BLaER1 treated with 17β-estradiol and CSF1 and Interleukin-3, amounts not matched to agents 10 nM and 100 nM (cell line): ENCODE data around the gene GMNC.
A peak's percentile ranks its signal among the peaks of the same experiment; 100 is the strongest.

ENCODE experiments used
- H3K27ac ChIP-seq, 11 experiments: shearing (Covaris generic); formaldehyde crosslinking; 2 replicates each; pipeline ENCODE4 v1.8.1; 2022
- H3K27me3 ChIP-seq, 11 experiments: shearing (Covaris generic); formaldehyde crosslinking; 2 replicates each; pipeline ENCODE4 v1.8.1; 2022
- H3K36me3 ChIP-seq, 11 experiments: shearing (Covaris generic); formaldehyde crosslinking; 2 replicates each; pipeline ENCODE4 v1.8.1; 2022
- H3K4me1 ChIP-seq, 10 experiments: shearing (Covaris generic); formaldehyde crosslinking; 2 replicates each; pipeline ENCODE4 v1.8.1; 2022
- H3K4me2 ChIP-seq, 11 experiments: shearing (Covaris generic); formaldehyde crosslinking; 2 replicates each; pipeline ENCODE4 v1.8.1; 2022
- H3K4me3 ChIP-seq, 10 experiments: shearing (Covaris generic); formaldehyde crosslinking; 2 replicates each; pipeline ENCODE4 v1.8.1; 2022
- H3K9ac ChIP-seq, 11 experiments: shearing (Covaris generic); formaldehyde crosslinking; 2 replicates each; pipeline ENCODE4 v1.8.1; 2022
- H3K9me3 ChIP-seq, 11 experiments: shearing (Covaris generic); formaldehyde crosslinking; replicated peaks in 1 of 11; 2 replicates each; pipeline ENCODE4 v1.8.1; 2022
- H4K20me1 ChIP-seq, 11 experiments: shearing (Covaris generic); formaldehyde crosslinking; 2 replicates each; pipeline ENCODE4 v1.8.1; 2022
- Cebpa-rat ChIP-seq, 11 experiments: shearing (Covaris generic); IDR thresholded peaks; 2 replicates each; pipeline ENCODE4 v1.8.1; 2022

GMNC gene

GRCh38 chr3:190862209-190863118 is at the start of gene GMNC:
Gene GMNC, minus strand, starts transcription at chr3:190862694. Its CDS starts 79 bp downstream, at chr3:190862615.
- H3K27me3 ChIP-seq, result no peaks in the 10 kb centered on the region
- no peaks in the 10 kb centered on the region for H4K20me1 ChIP-seq
- H3K36me3 ChIP-seq, result no peaks in the 10 kb centered on the region
- peaks cover 0 to 7% (median 4%) of the 10 kb centered on the region in 11 experiments; a peak in 7 of 22 replicates for H3K9me3 ChIP-seq
- no peak within 1 kb of the TSS for H3K4me3 ChIP-seq
- no peak for TF ChIP-seq Cebpa-rat (IDR thresholded peaks at IDR 0.05)
- H3K4me1 ChIP-seq, result no peaks in the 10 kb centered on the region
- H3K9ac ChIP-seq, result no peak within 1 kb of the TSS
- no peak within 1 kb of the TSS for H3K27ac ChIP-seq
- H3K4me2 ChIP-seq, result no peak within 1 kb of the TSS

- Histone ChIP-seq H3K4me1 (no peaks in the 10 kb centered on the region), H3K4me2 (no peak overlapping the region), H3K27me3 (no peaks in the 10 kb centered on the region), H3K27ac (no peak overlapping the region), H3K4me3 (no peak overlapping the region), H3K9ac (no peak overlapping the region), H4K20me1 (no peaks in the 10 kb centered on the region), H3K9me3 (peaks cover 0 to 3% (median 0%) of the 10 kb centered on the region in 11 experiments; a peak in 2 of 22 replicates), H3K36me3 (no peaks in the 10 kb centered on the region)
- TF ChIP-seq Cebpa-rat (IDR thresholded peaks at IDR 0.05), result no peak
Observed at GRCh38 chr3:190911382-190911781, 48.9 kb upstream of the GMNC start.

- Histone ChIP-seq H3K9ac (no peak overlapping the region), H3K36me3 (no peaks in the 10 kb centered on the region), H3K4me2 (no peak overlapping the region), H4K20me1 (no peaks in the 10 kb centered on the region), H3K4me1 (no peaks in the 10 kb centered on the region), H3K27me3 (no peaks in the 10 kb centered on the region), H3K9me3 (peaks cover 0 to 13% (median 8%) of the 10 kb centered on the region in 11 experiments; a peak in 10 of 22 replicates), H3K27ac (no peak overlapping the region), H3K4me3 (no peak overlapping the region)
- no peak for TF ChIP-seq Cebpa-rat (IDR thresholded peaks at IDR 0.05)
Observed at GRCh38 chr3:190909908-190910307, 47.4 kb upstream of the GMNC start.

- no peaks in the 10 kb centered on the region for H3K36me3 ChIP-seq
Observed at GRCh38 chr3:190903156-190903555, 40.7 kb upstream of the GMNC start.

GRCh38 chr3:190902292-190902691 is 39.8 kb upstream of the GMNC start:
- no peak overlapping the region for H3K4me2 ChIP-seq
- no peaks in the 10 kb centered on the region for H3K36me3 ChIP-seq
- no peak overlapping the region for H3K9ac ChIP-seq
- TF ChIP-seq Cebpa-rat (IDR thresholded peaks at IDR 0.05), result no peak
- no peaks in the 10 kb centered on the region for H3K27me3 ChIP-seq
- H3K4me1 ChIP-seq, result 0 out of 20 replicates have a peak, but pooled peaks cover 0 to 8% (median 0%) of the 10 kb centered on the region in 10 experiments
- no peaks in the 10 kb centered on the region for H4K20me1 ChIP-seq
- H3K4me3 ChIP-seq, result no peak overlapping the region
- peaks cover 12 to 43% (median 26%) of the 10 kb centered on the region in 11 experiments; a peak in 21 of 22 replicates for H3K9me3 ChIP-seq
- H3K27ac ChIP-seq, result 0 out of 22 replicates have a peak overlapping the region, but pooled peaks of 1 of the 11 experiments have one; percentile 23

More at GRCh38 chr3:190903156-190903555, 40.7 kb upstream of the GMNC start:
- no peak for TF ChIP-seq Cebpa-rat (IDR thresholded peaks at IDR 0.05)
- no peak overlapping the region for H3K27ac ChIP-seq
- no peak overlapping the region for H3K4me2 ChIP-seq
- H3K4me1 ChIP-seq, result 0 out of 20 replicates have a peak, but pooled peaks cover 0 to 8% (median 0%) of the 10 kb centered on the region in 10 experiments
- no peak overlapping the region for H3K4me3 ChIP-seq
- no peak overlapping the region for H3K9ac ChIP-seq
- no peaks in the 10 kb centered on the region for H3K27me3 ChIP-seq
- H3K9me3 ChIP-seq, result peaks cover 12 to 43% (median 26%) of the 10 kb centered on the region in 11 experiments; a peak in 21 of 22 replicates
- no peaks in the 10 kb centered on the region for H4K20me1 ChIP-seq

GRCh38 chr3:190892395-190892902 is 30.0 kb upstream of the GMNC start:
- Histone ChIP-seq H4K20me1 (no peaks in the 10 kb centered on the region), H3K4me2 (no peak overlapping the region), H3K9me3 (peaks cover 0 to 16% (median 10%) of the 10 kb centered on the region in 11 experiments; a peak in 16 of 22 replicates), H3K9ac (no peak overlapping the region), H3K4me3 (no peak overlapping the region), H3K4me1 (no peaks in the 10 kb centered on the region), H3K27me3 (no peaks in the 10 kb centered on the region), H3K36me3 (no peaks in the 10 kb centered on the region), H3K27ac (no peak overlapping the region)
- no peak for TF ChIP-seq Cebpa-rat (IDR thresholded peaks at IDR 0.05)

- H3K4me3 ChIP-seq, result no peak overlapping the region
- H3K4me2 ChIP-seq, result no peak overlapping the region
- H3K36me3 ChIP-seq, result no peaks in the 10 kb centered on the region
- H3K9me3 ChIP-seq, result no peaks in the 10 kb centered on the region
- H3K4me1 ChIP-seq, result 0 out of 20 replicates have a peak, but pooled peaks cover 0 to 6% (median 0%) of the 10 kb centered on the region in 10 experiments
- no peak overlapping the region for H3K9ac ChIP-seq
- H3K27ac ChIP-seq, result no peak overlapping the region
- H3K27me3 ChIP-seq, result no peaks in the 10 kb centered on the region
- H4K20me1 ChIP-seq, result no peaks in the 10 kb centered on the region
- TF ChIP-seq Cebpa-rat (IDR thresholded peaks at IDR 0.05), result no peak
Observed at GRCh38 chr3:190886945-190887344, 24.5 kb upstream of the GMNC start.

- Histone ChIP-seq H4K20me1 (no peaks in the 10 kb centered on the region), H3K27me3 (no peaks in the 10 kb centered on the region), H3K27ac (no peak overlapping the region), H3K4me1 (0 out of 20 replicates have a peak, but pooled peaks cover 0 to 6% (median 0%) of the 10 kb centered on the region in 10 experiments), H3K9ac (no peak overlapping the region), H3K4me3 (no peak overlapping the region), H3K36me3 (no peaks in the 10 kb centered on the region), H3K4me2 (no peak overlapping the region), H3K9me3 (no peaks in the 10 kb centered on the region)
- no peak for TF ChIP-seq Cebpa-rat (IDR thresholded peaks at IDR 0.05)
Observed at GRCh38 chr3:190883973-190884832, 21.7 kb upstream of the GMNC start.

- no peak overlapping the region for H3K4me2 ChIP-seq
- H3K27ac ChIP-seq, result no peak overlapping the region
- H3K9me3 ChIP-seq, result no peaks in the 10 kb centered on the region
- H3K9ac ChIP-seq, result no peak overlapping the region
- 0 out of 20 replicates have a peak, but pooled peaks cover 0 to 6% (median 0%) of the 10 kb centered on the region in 10 experiments for H3K4me1 ChIP-seq
- H3K36me3 ChIP-seq, result no peaks in the 10 kb centered on the region
- no peaks in the 10 kb centered on the region for H4K20me1 ChIP-seq
- no peaks in the 10 kb centered on the region for H3K27me3 ChIP-seq
- TF ChIP-seq Cebpa-rat (IDR thresholded peaks at IDR 0.05), result no peak
- H3K4me3 ChIP-seq, result no peak overlapping the region
Observed at GRCh38 chr3:190883141-190883540, 20.6 kb upstream of the GMNC start.
